ENCODE results near the gene CER1.

Gene CER1

GRCh38 chr9:14710804-14711203 is 11.7 kb downstream of the CER1 start:
- TF ChIP-seq POLR2A (IDR thresholded peaks at IDR 0.05; ENCODE audit: extremely low read depth, insufficient read length), result no peak
- no peak for TF ChIP-seq CTCF (IDR thresholded peaks at IDR 0.05; ENCODE audit: low read depth, low read length)
- no peak for TF ChIP-seq MAX (IDR thresholded peaks at IDR 0.05; ENCODE audit: low read depth, low read length)
- no peak for TF ChIP-seq MYC (IDR thresholded peaks at IDR 0.05; ENCODE audit: low read depth, low read length)
- no peak for DNase-seq (ENCODE audit: low read depth)

GRCh38 chr9:14706530-14707140 is 15.9 kb downstream of the CER1 start:
- TF ChIP-seq MYC (IDR thresholded peaks at IDR 0.05; ENCODE audit: low read depth, low read length), result no peak
- no peak for TF ChIP-seq MAX (IDR thresholded peaks at IDR 0.05; ENCODE audit: low read depth, low read length)
- no peak for TF ChIP-seq CTCF (IDR thresholded peaks at IDR 0.05; ENCODE audit: low read depth, low read length)
- no peak for TF ChIP-seq POLR2A (IDR thresholded peaks at IDR 0.05; ENCODE audit: extremely low read depth, insufficient read length)
- H3K4me3 ChIP-seq (ENCODE audit: low read depth, low read length), result no peak overlapping the region
- DNase-seq (ENCODE audit: low read depth), result no peak

More at GRCh38 chr9:14710804-14711203, 11.7 kb downstream of the CER1 start:
- no peak overlapping the region for H3K4me3 ChIP-seq (ENCODE audit: low read depth, low read length)

GRCh38 chr9:14705079-14705478 is 17.5 kb downstream of the CER1 start:
- TF ChIP-seq MAX (IDR thresholded peaks at IDR 0.05; ENCODE audit: low read depth, low read length) (no peak), POLR2A (IDR thresholded peaks at IDR 0.05; ENCODE audit: extremely low read depth, insufficient read length) (no peak), MYC (IDR thresholded peaks at IDR 0.05; ENCODE audit: low read depth, low read length) (no peak), CTCF (IDR thresholded peaks at IDR 0.05; ENCODE audit: low read depth, low read length) (no peak)
- no peak for DNase-seq (ENCODE audit: low read depth)
- no peak overlapping the region for H3K4me3 ChIP-seq (ENCODE audit: low read depth, low read length)

GRCh38 chr9:14704281-14704680 is 18.3 kb downstream of the CER1 start:
- no peak overlapping the region for H3K4me3 ChIP-seq (ENCODE audit: low read depth, low read length)
- TF ChIP-seq MAX (IDR thresholded peaks at IDR 0.05; ENCODE audit: low read depth, low read length) (no peak), CTCF (IDR thresholded peaks at IDR 0.05; ENCODE audit: low read depth, low read length) (no peak), MYC (IDR thresholded peaks at IDR 0.05; ENCODE audit: low read depth, low read length) (no peak), POLR2A (IDR thresholded peaks at IDR 0.05; ENCODE audit: extremely low read depth, insufficient read length) (no peak)
- DNase-seq (ENCODE audit: low read depth), result no peak

- TF ChIP-seq MYC (IDR thresholded peaks at IDR 0.05; ENCODE audit: low read depth, low read length) (no peak), CTCF (IDR thresholded peaks at IDR 0.05; ENCODE audit: low read depth, low read length) (no peak), MAX (IDR thresholded peaks at IDR 0.05; ENCODE audit: low read depth, low read length) (no peak), POLR2A (IDR thresholded peaks at IDR 0.05; ENCODE audit: extremely low read depth, insufficient read length) (no peak)
These were observed 20.3 kb downstream of the CER1 start for GRCh38 chr9:14702200-14702720.

More at GRCh38 chr9:14702200-14702720, 20.3 kb downstream of the CER1 start:
- no peak for DNase-seq (ENCODE audit: low read depth)
- H3K4me3 ChIP-seq (ENCODE audit: low read depth, low read length), result no peak overlapping the region
